GM19240 (cell line): ENCODE data around the gene IQGAP3.
A peak's percentile ranks its signal among the peaks of the same experiment; 100 is the strongest.

ENCODE experiments used
- DNase-seq: peaks from one replicate; pipeline ENCODE4 v3.0.0; 2011; ENCODE audit warnings: low spot score; ENCODE audit not compliant: insufficient read length

IQGAP3 gene

DNA sequence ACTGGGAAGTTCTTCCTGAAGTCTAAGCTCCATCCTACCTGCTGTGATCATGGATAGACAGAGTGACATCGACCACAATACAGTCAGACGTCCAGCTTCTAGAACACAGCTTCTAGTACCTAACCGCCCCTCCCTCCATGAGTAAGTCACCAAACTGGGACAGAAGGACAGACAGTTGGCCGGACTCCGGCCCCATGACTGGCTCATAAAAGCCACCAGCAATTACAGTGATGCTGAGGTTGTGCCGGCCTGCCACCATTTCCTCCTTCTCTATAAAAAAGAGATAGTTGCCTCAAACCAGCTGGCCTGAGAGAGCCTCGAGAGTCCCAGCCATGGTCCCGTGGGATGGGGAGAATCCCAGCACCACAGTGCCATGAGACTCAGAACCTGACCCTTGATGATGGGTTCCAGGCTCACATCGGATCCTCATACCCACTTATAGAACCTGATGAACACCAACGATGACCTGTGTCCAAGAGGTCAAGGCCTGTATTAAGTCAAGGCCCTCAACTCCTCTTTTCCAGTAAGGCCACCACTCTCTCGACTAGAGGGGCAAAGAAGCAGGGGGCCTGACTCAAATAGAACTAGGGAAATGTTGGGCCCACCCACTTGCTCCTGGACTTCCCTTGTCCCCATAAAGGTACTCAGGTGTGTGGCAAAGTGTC is 75.2 kb downstream of the IQGAP3 start:
- no peak for DNase-seq

DNA sequence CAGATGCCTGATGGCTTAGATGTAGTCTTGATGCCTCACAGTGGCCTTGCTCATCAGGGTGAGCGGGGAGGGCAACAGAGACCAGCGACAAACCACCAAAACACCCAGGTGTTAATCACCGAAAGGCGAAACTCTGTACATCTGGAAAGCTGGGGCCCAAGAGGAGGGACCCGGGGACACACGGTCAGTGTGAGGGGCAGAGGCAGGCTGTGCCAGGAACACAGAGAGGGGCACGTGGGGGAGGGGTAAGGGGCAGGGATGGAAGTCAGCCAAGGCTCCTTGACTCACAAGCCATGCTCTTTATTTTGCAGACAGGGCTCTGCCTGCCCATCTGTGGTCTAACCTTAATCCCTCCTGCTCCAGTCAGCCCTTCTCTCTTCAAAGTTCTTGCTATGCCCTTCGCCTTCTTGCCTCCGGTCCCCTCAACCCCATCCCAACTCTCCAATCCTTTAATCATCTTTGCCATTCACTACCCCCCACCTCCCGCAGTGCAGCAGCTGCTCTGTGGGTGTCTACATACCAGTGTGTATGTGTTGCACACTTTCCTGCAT is 76.1 kb downstream of the IQGAP3 start:
- DNase-seq = no peak

DNA sequence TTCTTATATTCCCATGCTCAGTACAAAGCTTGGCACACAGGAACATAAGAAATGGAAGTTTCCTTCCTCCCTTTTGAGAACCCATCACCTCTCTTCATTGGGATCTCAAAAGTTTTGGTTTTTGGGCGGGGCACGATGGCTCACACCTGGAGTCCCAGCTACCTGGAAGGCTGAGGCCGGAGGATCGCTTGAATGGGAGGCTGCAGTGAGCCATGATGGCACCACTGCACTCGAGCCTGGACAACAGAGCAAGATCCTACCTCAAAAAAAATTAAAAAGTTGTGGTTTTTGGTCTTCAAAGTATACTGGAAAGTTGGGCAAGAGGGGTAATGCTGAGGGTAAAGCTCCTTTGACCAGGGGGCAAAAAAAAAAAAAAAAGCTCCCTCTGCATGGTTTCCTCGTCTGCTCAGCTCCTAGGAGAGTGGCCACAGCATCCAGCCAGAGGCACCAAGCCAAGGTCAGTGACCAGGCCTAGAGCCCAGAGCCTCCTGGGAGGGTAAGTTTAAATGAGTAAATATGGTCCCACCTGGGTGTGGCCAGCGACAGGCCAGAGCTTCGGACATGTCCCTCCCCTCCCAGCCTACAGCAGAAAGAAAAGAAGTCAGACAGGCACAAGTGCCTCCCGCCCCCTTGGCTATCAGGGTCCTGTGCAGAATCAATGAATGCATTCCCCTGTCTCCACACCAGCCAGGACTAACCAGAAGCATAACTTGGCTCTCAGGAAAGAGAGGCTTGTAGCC is 76.8 kb downstream of the IQGAP3 start:
- DNase-seq = no peak

- DNase-seq = no peak
These were observed 78.0 kb downstream of the IQGAP3 start for GRCh38 chr1:156494309-156494895.

DNA sequence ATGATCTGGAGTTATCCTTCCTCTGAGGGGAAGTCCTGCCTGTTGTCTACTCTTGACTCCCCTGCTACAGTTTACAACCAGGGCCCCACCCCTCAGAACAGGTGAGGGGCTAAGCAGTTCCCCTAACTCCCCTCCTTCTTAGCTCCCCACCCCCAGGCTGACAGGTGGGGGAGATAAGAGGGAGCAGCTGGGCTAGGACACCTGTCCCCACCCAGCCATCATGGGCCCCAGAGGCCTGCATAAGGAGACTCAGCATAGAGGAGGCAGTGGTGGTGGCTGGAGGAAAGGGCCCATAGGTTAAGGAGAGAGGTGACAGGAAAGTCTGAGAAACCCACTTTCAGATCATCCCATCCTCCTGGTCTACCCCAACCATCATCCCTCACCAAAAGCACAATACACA is 78.6 kb downstream of the IQGAP3 start:
- DNase-seq = no peak

- no peak for DNase-seq
These were observed 79.2 kb downstream of the IQGAP3 start for GRCh38 chr1:156493154-156493631.

DNA sequence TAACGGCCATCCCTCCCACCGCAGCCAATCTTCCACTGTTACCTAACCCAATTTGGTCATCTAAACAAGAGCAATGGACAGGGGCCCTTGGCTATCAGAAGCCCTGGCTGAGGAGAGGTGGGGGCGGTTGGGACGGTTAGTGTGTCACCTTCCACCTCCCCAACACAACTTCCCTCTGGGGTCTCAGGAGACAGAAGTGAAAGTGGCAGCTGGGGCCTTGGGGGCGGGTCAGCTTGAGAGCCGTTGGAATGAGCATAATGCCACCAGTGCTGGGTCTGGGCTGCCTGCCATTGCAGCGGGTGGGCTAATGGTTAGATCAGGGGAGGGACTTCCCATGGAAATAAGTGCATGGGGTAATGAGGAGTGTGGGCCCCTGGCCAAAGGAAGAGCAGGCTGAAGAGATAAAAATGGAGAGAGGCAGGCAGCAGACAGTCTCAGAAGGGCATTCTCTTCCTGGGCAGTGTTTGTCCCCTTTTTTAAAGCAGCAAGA is 79.7 kb downstream of the IQGAP3 start:
- DNase-seq = no peak

GRCh38 chr1:156492013-156492590 is 80.3 kb downstream of the IQGAP3 start:
- no peak for DNase-seq

GRCh38 chr1:156491151-156491949 is 81.0 kb downstream of the IQGAP3 start:
- DNase-seq = no peak

- DNase-seq = no peak
These were observed 81.8 kb downstream of the IQGAP3 start for GRCh38 chr1:156490401-156491032.

- no peak for DNase-seq
These were observed 82.5 kb downstream of the IQGAP3 start for GRCh38 chr1:156489935-156490293.

DNA sequence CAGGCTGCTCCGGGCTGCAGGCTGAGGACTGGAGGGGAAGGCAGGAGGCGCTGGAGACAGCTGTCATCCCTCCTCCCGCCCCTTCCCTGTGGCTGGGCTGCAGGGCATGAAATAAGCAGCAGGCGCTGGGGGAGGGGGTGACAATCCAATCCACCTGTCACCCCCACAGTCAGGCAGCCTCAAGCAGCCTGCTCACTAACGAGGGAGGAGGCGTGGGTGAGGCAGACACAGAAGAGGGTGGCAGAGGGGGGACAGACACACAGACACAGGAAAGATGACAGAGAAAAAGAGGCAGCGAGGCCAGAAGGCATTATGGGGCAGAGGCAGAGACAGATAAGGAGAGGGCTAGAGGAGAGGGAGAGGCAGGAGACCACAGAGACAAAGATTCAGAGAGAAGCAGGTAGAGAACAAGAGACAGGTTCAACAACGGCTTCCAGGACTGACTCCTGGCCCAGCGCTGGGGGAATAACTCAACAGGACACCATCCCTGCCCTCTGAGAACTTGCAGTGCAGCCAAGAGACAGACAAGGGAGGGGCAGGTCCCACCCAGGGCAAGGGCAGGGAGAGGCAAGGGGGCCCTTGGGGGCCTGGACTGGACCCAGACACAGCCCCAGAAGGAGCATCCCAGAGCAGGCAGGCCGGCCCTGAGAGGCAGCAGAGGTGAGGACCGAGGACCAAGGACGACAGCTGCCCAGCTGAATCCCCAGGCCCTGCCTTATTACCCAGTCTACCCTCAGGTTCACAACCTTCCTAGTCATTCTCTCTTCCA is 83.0 kb downstream of the IQGAP3 start:
- no peak for DNase-seq

- peak; percentile 71 for DNase-seq
These were observed 83.7 kb downstream of the IQGAP3 start for GRCh38 chr1:156488566-156489165.

DNA sequence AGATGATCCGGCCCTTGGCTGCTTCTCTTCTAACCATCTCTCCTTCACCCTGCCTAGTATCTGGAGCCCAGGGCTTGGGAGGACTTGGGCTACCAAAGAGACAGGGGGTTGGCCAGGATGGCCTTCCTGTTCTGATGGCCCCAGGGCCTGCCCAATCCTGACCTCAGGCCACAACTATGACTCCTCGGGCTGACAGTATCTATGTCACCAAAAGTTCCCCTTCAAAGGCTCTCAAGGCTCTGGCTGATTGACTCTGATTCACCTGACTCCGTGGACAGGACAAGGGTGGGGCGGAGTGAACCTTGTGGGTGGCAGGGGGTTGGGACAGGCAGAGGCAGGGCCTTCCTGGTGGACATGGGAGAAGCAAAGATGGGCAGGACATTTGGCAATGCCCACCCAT is 84.5 kb downstream of the IQGAP3 start:
- DNase-seq = no peak

- no peak for DNase-seq
These were observed 85.7 kb downstream of the IQGAP3 start for GRCh38 chr1:156486421-156487344.

- no peak for DNase-seq
These were observed 86.4 kb downstream of the IQGAP3 start for GRCh38 chr1:156485984-156486383.

GRCh38 chr1:156484480-156485058 is 87.8 kb downstream of the IQGAP3 start:
- no peak for DNase-seq

DNA sequence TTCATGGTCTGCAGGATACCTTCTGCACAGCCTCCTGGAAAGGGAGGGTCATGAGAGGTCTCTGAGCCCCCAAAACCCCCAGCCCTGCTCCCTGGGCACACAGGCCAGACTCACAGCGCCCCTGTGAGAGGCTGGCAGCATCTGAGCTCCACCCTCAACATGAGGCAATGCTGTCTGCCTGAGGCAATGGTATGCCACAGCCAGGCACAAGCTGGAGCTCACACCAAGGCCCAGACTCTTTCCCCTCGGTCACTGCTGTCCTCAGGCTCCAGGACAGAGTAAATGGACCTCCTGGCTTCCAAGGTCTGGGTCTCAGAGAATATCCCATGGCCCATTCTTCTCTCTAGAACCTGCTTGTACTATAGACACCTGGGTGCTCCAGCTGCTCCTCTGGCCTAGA is 89.0 kb downstream of the IQGAP3 start:
- DNase-seq = no peak
